Thoracic aorta (tissue), 2 donors: ENCODE measurements around the gene TBC1D9B. TPM values are rescaled to one million over a fixed set of nuclear protein-coding genes. Genes with fewer than 3 reads are reported as not detected.

Experiments used
- ATAC-seq: fragments of 150-250 bp; one replicate; pipeline ENCODE4 v1.8.0; 2017; ENCODE audit warnings: low read depth; ENCODE audit not compliant: insufficient number of reproducible peaks, low FRiP score
- DNase-seq: peaks from one replicate; pipeline ENCODE4 v3.0.0-alpha.2; 2020; ENCODE audit warnings: low spot score
- H3K27ac ChIP-seq, 2 donors: fragments of 200-600 bp; sonication (generic); 1 replicate in 1 of 2; 2 replicates in 1 of 2; pipeline ENCODE4 v1.5.1; 2016; ENCODE audit warnings: mild to moderate bottlenecking in 2 of 2, moderate library complexity in 2 of 2
- H3K27me3 ChIP-seq: fragments of 200-600 bp; sonication (generic); replicated peaks from 2 replicates; pipeline ENCODE4 v1.6.0; 2016; ENCODE audit warnings: mild to moderate bottlenecking; ENCODE audit not compliant: insufficient read depth
- H3K36me3 ChIP-seq: fragments of 200-600 bp; sonication (generic); one replicate; pipeline ENCODE4 v1.5.1; 2016
- H3K4me1 ChIP-seq, 2 donors: fragments of 200-600 bp; sonication (generic); 1 replicate in 1 of 2; 2 replicates in 1 of 2; pipeline versions ENCODE4 v1.5.1 to v1.6.0; 2016; ENCODE audit warnings: low read depth in 2 of 2, mild to moderate bottlenecking in 1 of 2; ENCODE audit not compliant: control insufficient read depth in 1 of 2
- H3K4me3 ChIP-seq: fragments of 200-600 bp; sonication (generic); 2 replicates; pipeline ENCODE4 v1.5.1; 2016; ENCODE audit warnings: mild to moderate bottlenecking
- H3K9me3 ChIP-seq: fragments of 200-600 bp; sonication (generic); 2 replicates; pipeline ENCODE4 v1.5.1; 2016
- CTCF ChIP-seq: fragments of 200-600 bp; sonication (generic); IDR thresholded peaks from one replicate; pipeline ENCODE4 v1.5.1; 2019; ENCODE audit warnings: antibody characterized with exemption
- total RNA-seq, 2 donors: library from RNA; depleted of rRNA; stranded (reverse); fragments of >200 nt; gene quantifications; one replicate each; pipeline versions ENCODE4 v1.1.0 to v1.2.3, GENCODE V29; 2016

Gene TBC1D9B
- total RNA-seq, 2 donors from 2014 or later: 91.9 to 104 TPM

DNA sequence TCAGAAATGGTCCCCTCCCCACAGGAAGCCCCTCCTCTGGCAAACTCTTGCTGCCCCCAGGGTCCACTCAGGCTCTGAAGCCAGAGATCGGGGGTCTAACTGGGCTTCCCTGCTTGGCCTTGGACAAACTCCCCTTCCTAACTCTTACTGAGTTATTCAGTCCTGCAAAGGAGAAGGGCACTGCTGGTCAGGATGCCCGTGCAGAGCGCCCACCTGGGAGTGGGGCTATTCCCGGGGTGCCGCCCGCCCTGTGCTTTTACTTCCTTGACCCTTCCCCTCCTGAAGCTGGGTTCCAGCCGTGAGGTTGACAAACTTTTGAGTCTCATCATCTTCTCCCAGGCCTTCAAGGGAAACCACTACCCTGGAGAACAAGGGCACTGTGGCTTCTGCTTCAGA, 4.9 kb downstream of the TBC1D9B start:
- Histone ChIP-seq H3K27me3 (no peaks in the 10 kb centered on the region), H3K27ac (no peak overlapping the region), H3K4me1 (peaks cover 5 to 16% of the 10 kb centered on the region in 2 donors), H3K4me3 (no peak overlapping the region), H3K9me3 (no peaks in the 10 kb centered on the region), H3K36me3 (peaks cover 24% of the 10 kb centered on the region)
- no peak for ATAC-seq
- no peak for TF ChIP-seq CTCF
- DNase-seq: no peak

DNA sequence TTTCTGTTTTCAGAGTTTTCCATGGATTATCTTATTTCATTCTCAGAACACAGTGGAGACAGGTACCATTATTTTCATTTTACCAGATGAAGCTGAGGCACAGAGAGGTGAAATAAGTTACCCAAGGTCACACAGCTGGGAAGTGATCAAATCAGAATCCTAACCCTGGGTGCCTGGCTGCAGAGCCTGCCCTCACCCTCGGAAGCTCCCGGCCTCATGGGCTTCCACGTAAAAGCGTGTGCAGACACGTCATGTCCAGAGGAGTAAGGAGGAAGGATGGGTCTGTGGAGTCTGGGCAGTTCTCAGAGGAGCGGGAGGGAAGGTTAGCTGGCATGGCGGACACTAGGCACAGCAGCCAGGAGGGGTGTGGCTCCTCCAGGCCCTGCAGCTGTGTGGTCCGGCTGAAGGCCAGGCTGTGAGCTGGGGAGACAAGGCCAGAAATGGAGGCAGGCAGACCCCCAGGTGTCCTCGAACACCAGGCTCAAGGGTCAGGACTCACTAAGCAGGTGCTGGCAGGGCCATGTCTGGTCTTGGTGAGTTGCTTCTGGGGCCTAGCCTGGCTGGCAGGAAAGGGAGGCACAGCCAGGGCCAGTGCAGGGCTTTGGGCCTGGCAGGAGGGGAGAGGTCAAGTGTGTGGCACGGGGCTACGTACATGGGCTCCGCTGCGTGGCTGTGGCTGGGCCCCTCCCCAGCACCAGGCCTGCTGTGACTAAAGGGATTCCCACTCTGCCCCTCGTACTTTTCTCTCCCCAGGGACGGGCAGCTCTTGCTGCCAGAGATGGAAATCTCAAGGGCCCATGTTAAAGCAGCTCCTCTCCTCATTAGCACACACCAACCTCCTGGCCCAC, 5.6 kb downstream of the TBC1D9B start:
- H3K4me1 ChIP-seq: peaks cover 5 to 16% of the 10 kb centered on the region in 2 donors
- peaks cover 30% of the 10 kb centered on the region for H3K36me3 ChIP-seq
- ATAC-seq: no peak
- no peaks in the 10 kb centered on the region for H3K27me3 ChIP-seq
- no peak for TF ChIP-seq CTCF
- DNase-seq: no peak
- H3K27ac ChIP-seq: no peak overlapping the region
- no peaks in the 10 kb centered on the region for H3K9me3 ChIP-seq
- no peak overlapping the region for H3K4me3 ChIP-seq

DNA sequence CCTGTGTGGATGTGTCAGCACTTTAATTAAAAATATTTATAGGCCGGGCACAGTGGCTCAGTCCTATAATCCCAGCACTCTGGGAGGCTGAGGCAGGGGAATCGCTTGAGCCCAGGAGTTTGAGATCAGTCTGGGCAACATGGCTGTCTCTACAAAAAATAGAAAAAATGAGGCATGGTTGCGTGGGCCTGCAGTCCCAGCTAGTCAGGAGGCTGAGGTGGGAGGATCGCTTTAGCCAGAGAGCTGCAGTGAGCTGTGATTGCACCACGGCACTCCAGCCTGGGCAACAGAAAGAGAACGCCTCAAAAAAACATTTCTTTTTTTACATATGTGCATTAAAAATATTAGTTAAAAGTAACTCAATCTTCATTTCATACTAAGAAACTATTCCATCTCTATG, 6.2 kb downstream of the TBC1D9B start:
- H3K27ac ChIP-seq: no peak overlapping the region
- no peak for DNase-seq
- no peak for TF ChIP-seq CTCF
- peaks cover 33% of the 10 kb centered on the region for H3K36me3 ChIP-seq
- no peak overlapping the region for H3K4me3 ChIP-seq
- H3K9me3 ChIP-seq: no peaks in the 10 kb centered on the region
- H3K27me3 ChIP-seq: no peaks in the 10 kb centered on the region
- ATAC-seq: no peak
- H3K4me1 ChIP-seq: peaks cover 0 to 9% of the 10 kb centered on the region in 2 donors

DNA sequence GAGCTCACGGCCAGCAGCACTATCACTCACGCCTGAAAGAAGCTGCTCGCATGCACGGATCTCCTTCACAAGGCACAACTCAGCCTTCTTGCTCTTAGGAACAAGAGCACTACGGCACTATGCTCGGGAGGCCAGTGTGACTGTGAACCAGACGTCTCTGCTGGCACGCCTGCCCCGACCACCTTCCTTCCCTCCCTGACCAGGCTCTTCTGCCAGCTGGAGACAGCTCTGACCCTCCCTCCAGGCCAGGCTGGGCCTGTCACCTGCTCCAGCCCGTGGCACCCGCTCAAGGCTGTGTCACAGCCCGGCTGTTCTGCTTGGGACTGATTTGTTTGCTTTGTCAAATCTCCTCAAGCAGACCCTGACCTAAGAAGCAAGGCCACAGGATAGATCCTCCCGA, 7.0 kb downstream of the TBC1D9B start:
- H3K27ac ChIP-seq: no peak overlapping the region
- peaks cover 41% of the 10 kb centered on the region for H3K36me3 ChIP-seq
- H3K27me3 ChIP-seq: no peaks in the 10 kb centered on the region
- ATAC-seq: no peak
- H3K4me1 ChIP-seq: peaks cover 0 to 2% of the 10 kb centered on the region in 2 donors
- DNase-seq: no peak
- H3K9me3 ChIP-seq: no peaks in the 10 kb centered on the region
- H3K4me3 ChIP-seq: no peak overlapping the region
- TF ChIP-seq CTCF: no peak

DNA sequence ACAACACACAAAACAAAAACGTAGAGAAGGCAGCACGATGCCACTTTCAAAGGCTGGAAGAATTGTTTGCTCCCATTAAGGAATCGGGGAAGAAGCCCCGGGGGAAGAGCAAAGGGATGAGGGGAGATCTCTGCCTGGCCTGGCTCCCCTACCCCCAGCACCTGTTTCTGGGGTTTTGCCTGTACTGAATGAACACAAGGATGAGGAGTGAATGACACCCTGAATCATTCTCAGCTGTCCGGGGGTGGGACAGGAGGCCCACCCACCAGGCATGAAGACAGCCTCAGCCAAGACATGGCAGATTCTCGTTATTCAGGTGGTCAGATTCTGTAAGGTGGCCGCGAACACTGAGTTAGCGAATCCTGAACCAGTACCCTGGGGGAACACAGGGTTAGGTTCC, 7.5 kb downstream of the TBC1D9B start:
- no peak overlapping the region for H3K27ac ChIP-seq
- H3K27me3 ChIP-seq: no peaks in the 10 kb centered on the region
- DNase-seq: no peak
- H3K36me3 ChIP-seq: peaks cover 44% of the 10 kb centered on the region
- no peak overlapping the region for H3K4me3 ChIP-seq
- ATAC-seq: no peak
- H3K4me1 ChIP-seq: no peaks in the 10 kb centered on the region
- no peaks in the 10 kb centered on the region for H3K9me3 ChIP-seq
- TF ChIP-seq CTCF: no peak
